HG02938 (cell line): Measurements from ENCODE around the gene ADAMTSL2.

Experiments used
- ATAC-seq: cut with Tn5 transposase; IDR thresholded peaks from one replicate; pipeline ENCODE4 v1.9.1; 2021; ENCODE audit warnings: mild to moderate bottlenecking, moderate library complexity; ENCODE audit not compliant: unreplicated experiment

Gene ADAMTSL2

DNA sequence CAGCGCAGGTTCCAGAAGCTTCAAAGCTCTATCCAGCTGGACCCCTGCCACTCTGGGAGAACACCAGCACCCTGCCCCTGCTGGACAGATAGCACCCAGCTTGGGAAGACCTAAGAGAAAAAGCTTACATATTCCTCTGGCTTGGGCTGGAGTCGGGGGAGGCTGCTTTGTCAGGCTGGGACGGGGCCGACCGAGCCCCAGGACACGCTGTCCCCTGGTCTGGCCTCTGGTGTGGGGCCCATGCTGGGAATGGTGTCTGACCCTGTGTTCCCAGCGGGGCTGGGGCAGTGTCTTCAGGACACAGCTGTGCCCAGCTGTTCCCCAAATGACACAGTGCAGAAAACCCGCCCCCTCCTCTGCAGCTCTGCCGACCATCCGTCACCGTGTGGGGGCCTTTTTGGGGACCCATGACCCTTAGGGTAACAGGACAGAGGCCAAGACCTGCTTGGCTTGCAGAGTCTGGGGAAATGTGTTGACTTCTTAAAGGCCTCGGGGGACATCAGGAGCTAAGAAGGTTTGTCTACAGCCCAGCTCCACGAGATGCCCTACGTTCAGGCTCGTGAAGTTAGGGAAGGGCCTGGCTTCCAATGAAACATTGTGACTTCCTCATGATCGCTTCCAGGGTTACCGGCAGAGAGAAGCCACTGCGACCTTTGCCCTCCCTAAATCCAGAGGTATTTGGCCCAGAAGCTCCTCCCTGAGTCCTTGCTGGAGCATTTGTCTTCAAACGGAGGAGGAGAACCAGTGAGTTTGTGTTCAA is 35.2 kb upstream of the ADAMTSL2 start:
- ATAC-seq, result no peak

- no peak for ATAC-seq
Measured at GRCh38 chr9:133499892-133500270, 34.6 kb upstream of the ADAMTSL2 start.

DNA sequence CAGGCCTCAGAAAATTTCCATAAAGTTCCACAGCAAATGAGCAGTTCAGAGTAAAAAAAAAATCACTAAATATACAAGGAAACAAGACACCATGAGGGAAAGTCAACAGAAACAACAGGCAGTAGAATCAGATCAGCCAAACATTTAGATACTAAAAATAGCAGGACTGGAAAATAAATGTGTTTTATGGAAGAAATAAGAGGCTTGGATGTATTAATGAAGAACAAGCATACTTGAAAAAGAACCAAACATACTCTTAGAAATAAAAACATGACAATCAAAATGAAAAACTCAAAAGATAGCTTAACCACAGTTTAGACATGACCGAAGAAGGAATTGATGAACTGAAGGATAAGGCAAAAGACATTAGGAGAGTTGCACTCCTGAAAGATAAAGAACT is 32.4 kb upstream of the ADAMTSL2 start:
- ATAC-seq, result no peak

- no peak for ATAC-seq
Measured at GRCh38 chr9:133505186-133505830, 29.2 kb upstream of the ADAMTSL2 start.

DNA sequence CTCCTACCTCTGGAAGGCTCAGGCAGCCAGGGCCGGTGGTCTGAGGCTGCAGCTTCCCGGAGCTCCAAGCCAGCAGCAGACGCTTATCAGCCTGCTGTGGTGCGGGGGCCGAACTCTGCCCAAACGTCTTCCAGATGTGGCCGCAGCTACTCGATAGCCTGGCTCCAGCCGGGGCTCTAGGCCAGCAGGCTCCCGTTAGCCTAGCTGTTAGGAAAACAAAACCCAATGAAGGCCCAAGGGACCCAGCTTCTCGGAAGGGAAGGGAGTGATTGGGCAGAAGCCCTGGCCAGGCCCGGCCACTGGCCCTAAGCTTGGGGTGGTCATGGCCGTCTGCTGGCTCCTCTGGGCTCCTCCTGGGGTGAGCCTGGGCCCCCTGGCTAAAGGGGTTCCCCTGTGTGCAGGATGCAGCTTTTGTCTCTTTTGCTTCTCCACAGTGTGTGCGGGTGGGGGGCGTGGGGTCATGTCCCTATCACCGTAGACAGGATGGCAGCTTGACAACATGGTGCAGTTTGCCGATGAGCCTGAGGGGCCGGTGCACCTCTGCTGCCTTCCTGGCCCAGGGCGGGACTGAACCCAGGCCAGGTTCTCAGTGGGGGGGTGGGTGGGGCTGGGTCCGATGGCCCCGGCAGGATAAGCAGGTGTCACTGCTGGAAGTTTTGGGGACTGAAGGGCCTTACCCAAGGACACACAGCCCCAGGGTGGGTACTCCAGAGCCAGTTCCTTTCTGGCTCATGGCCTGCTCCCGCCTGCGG is 28.4 kb upstream of the ADAMTSL2 start:
- no peak for ATAC-seq

- ATAC-seq, result no peak
Measured at GRCh38 chr9:133506653-133507038, 27.9 kb upstream of the ADAMTSL2 start.

GRCh38 chr9:133507246-133507965 is 27.1 kb upstream of the ADAMTSL2 start:
- ATAC-seq, result no peak

GRCh38 chr9:133508046-133508445 is 26.5 kb upstream of the ADAMTSL2 start:
- ATAC-seq, result no peak

GRCh38 chr9:133509179-133510083 is 25.1 kb upstream of the ADAMTSL2 start:
- no peak for ATAC-seq

DNA sequence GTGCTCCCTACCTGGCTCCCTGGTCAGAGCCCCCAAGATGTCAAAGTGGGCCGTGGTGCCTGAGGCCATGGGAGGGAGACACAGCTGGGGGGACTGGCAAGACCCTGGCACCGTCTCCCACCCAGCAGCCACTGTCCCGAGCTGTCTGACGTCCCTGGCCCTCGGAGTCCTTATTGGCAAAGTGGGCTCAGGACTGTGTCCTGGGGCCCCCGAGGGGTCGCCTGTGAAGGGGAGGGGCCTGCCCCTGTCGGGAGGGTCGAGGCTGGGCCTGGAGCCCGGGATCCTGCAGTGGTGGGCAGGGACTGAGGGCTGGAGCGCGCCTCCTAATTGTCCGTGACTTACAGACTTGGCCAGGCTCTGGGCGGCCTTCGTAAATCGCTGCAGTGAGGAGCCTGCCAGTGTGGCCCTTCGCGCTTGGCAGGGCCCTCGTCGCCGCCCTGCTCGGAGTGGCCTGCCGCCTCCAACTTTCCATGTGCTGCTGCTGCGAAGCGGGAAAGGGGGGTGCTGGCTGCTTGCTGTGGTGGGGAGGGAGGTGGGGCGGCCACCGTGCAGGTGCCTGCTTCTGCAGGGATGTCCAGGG is 23.5 kb upstream of the ADAMTSL2 start:
- no peak for ATAC-seq

DNA sequence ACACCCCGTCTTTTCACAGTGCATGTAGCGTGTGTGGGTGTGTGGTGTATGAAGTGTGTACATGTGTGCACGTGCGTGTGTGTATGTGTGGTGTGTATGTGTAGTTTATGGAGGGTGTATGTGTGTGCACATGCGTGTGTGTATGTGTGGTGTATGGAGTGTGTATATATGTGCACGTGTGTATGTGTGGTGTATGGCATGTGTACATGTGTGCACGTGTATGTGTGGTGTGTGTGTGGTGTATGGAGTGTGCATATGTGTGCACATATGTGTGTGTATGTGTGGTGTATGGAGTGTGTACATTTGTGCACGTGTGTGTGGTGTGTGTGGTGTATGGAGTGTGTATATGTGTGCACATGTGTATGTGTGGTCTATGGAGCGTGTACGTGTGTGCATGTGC is 22.9 kb upstream of the ADAMTSL2 start:
- ATAC-seq, result no peak

DNA sequence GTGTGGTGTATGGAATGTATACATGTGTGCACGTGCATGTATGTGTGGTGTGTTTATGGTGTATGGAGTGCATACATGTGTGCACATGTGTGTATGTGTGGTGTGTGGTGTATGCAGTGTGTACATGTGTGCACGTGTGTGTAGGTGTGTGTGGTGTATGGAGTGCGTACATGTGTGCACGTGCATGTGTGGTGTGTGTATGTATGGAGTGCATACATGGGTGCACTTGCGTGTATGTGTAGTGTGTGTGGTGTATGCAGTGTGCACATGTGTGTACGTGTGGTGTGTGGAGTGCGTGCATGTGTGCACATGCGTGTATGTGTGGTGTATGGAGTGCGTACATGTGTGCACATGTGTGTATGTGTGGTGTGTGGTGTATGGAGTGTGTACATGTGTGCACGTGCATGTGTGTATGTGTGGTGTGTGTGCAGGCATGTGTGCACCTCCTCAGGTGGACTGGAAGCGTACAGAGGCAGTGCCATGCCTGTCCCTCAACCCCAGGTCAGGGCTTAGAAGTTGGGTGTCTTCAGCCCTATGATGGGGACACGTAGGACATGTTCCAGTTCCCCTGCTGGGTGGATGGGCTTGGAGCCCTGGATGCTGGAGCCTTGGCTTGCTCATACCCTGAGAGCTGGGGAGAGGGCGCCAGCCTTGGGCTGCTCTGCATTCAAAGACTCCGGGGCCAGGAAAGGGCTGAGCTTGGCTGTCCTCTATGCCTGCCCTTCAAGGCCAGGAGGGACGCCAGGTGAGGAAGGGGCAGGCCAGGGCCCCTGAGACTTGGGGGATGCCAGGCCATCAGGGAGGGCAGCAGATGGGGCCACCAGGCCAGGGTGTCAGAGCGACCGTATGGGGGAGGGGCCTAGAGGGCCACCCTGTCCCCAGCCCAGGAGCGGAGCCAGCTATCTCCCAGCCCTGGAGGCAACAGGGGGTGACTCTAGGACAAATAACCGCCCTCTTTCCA is 22.0 kb upstream of the ADAMTSL2 start:
- ATAC-seq, result no peak

GRCh38 chr9:133513214-133514100 is 21.0 kb upstream of the ADAMTSL2 start:
- no peak for ATAC-seq

DNA sequence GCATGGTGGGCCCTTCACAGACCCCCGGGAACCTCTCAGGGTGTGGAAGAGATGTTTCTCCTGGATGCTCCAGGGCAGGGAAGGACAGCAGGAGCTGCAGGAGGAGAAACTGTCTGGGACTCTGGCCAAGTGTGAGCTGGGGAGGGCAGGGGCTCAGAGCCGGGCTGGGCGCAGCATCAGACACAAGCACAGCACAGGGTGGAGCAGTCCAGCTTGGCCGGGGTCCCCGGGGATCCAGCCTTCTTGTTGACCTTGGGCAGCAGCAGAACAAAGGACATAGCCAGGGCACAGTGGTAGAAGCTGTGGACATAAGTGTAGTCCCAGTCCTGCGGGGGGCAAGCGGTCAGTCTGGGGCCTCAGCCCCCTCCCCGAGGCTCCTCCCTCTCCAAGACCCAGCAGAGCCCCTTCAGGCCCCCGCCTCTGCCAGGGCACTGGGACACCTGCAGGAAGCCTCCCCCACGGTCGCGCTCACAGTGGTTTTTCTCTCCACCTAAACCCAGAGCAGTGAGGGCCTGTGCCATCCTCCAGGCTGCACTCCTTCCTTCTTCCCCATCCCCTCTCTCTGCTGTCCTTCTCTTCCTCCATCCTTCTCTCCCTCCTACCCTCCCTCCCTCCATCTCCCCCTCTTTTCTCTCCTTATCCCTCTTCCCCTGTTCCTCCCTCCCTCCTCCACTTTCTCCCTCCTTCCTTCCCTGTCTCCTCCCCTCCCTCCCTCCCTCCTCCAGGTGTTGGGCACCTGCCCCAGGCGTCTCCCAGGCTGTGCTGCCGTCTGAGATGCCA is 19.9 kb upstream of the ADAMTSL2 start:
- no peak for ATAC-seq

GRCh38 chr9:133515240-133515610 is 19.3 kb upstream of the ADAMTSL2 start:
- ATAC-seq, result no peak

GRCh38 chr9:133515615-133516255 is 18.8 kb upstream of the ADAMTSL2 start:
- no peak for ATAC-seq
